T-helper 2 cell (primary cell): ENCODE data around the gene ZNF423.

Experiments
- DNase-seq, 5 experiments: peaks; one replicate each; pipeline versions ENCODE4 v3.0.0 to v3.0.0-alpha.2; 2012 to 2022

ZNF423 gene

GRCh38 chr16:49822649-49823370 is 33.1 kb downstream of the ZNF423 start:
- DNase-seq, result no peak

GRCh38 chr16:49821614-49822282 is 34.2 kb downstream of the ZNF423 start:
- no peak for DNase-seq

- no peak for DNase-seq
These were observed 34.8 kb downstream of the ZNF423 start for GRCh38 chr16:49821156-49821555.

DNA sequence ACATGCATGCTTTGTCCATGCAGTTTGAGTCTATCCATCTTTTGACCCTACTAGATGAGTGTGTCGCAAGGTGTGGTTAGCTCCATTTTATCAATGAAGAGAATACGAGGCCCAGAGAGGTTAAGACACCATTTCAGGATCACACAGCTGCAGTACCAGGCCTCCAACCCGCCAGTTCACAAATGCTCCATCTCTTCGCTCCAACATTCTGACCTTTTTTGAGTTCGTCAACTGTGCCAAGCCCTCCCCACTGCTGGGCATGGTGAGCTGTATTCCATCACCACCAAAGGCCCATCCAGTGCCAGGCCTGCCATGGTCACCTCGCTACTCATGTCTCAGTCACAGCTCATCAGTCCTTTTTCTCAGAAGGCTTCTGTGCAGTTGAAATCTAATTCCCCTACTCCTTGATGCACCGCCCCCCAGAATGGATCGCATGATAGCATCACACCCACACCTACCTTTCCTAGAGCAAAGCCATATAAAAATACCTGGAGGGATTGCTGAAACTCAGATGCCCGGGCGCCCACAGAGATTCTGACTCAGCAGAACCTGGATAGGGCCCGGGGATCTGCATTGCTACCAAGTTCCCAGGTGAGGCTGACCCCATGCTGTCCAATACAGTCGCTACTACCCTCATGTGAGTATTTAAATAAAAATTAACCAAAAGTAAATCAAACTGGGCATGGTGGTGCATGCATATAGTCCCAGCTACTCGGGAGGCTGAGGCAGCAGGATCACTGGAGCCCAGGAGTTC is 38.0 kb downstream of the ZNF423 start:
- no peak for DNase-seq

- DNase-seq, result no peak
These were observed 39.0 kb downstream of the ZNF423 start for GRCh38 chr16:49816875-49817274.

DNA sequence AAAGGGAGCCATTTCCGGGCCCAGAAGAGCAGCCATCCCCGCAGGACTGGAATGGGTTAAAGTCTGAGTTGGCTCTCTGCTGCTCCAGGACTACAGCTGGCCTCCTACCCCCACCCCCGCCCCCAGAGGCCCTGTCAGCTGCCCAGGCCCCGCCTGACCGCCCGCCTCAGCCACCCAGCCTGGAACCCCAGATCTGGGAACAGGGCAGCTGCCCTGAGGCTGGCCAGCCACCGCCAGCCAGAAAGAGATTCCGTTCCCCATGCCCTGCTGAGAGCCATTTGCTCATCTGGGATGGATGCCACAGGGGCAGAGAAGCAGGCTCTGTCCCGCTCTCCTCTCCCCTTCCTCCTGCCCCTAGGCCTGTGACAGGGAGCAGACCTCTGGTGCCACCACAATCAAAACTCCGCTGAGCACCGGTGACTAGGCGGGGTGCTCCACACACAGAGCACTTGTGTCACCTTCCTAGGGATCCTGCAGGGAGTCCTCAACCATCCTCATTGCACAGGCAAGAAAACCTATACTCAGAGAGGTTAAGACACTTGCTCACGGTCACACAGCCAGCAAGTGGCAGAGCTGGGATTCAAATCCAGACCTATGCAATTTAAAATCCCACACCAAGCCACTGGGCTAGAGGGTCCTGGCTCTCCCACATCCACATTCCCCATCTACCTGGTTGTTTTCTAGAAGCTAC is 44.1 kb downstream of the ZNF423 start:
- DNase-seq, result no peak

GRCh38 chr16:49810831-49811230 is 45.1 kb downstream of the ZNF423 start:
- no peak for DNase-seq

GRCh38 chr16:49809561-49809960 is 46.4 kb downstream of the ZNF423 start:
- DNase-seq, result no peak

DNA sequence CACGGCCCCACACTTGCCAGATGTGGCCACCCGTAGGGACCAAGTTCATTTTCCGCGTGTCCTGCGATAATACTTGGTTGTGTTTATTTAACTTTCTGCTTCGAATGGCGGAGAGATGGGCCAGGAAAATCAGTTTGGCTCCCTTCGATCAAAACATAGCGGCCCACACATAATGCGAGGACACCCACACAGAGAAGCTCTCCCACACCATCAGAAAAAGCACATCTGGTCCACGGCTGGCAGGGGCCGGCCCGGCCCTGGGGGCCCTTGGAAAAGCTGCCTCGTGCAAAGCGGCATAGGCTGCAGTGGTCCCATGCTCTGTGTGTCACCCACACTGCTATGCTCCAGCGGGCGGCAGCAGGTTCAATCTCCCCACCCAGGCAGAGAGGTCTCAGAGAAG is 46.9 kb downstream of the ZNF423 start:
- DNase-seq, result no peak

DNA sequence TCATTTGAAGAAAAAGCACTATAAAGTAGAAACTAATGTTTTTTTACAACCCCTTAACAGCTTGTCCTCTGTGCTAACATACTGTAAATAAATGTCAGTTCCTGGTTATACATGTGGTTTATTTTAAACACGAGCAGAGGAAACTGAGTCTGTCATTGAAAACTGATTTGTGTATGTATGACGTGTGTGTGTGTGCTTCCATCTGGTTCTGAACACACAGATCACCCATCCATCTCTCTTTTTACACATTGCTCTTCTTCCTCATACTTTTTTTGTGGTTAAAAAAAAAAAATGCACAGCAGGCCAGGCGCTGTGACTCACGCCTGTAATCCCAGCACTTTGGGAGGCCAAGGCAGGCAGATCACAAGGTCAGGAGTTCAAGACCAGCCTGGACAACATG is 49.5 kb downstream of the ZNF423 start:
- peak in 1 of 5 experiments; percentile 5 for DNase-seq

DNA sequence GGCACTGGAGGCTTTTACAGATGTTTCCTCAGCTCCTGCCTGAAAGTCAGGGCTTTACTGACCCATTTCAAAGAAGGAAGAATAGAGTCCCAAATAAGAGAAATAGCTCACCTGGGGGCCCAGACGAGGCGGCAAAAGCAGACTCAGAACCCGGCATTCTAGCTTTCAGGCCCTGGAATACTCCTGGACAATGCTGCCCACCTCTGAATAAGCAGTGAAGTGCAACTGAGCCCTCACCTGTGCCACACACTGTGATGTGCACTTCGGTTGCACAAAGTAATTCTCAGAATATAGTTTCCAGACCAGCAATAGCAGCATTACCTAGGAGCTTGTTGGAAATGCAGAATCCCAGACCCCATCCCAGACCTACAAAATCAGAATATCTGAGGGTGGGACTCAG is 54.6 kb downstream of the ZNF423 start:
- DNase-seq, result no peak

DNA sequence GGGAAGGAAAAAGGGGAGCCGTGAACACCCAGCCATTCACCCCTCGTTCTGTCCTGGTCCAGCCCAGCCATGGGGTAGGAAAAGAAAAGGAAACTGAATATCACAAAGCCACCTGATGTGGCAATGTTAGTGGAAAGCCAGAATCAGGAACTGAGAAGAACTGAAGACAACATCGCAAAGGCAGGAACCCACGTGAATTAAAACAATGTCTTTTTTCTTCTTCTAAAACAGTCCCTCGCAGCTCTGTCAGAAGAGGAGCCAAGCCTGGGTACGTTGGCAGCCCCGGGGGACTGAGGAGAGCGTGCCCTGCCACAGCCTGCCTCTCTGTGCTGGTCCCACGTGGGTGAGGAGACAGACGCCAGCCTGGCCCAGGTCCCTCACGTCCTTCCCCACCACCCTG is 55.0 kb downstream of the ZNF423 start:
- no peak for DNase-seq

DNA sequence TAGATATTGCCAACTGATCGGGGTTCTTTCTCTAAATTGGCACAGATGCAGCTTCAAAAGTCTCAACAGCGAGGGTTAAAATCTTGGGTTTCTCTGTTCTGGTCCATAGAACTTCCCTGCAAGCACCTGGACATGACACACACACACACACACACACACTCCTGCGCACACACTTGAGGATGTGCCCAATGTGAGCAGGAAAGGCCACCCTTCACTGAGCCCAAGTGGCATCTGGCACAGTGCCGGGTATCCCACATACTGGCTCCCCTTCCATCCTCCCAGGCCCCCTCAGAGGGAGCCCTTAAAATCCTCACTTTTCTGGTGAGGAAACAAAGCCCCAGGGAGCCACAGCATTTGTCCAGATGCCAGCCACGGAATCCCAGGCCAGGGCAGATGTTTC is 55.5 kb downstream of the ZNF423 start:
- DNase-seq, result no peak

DNA sequence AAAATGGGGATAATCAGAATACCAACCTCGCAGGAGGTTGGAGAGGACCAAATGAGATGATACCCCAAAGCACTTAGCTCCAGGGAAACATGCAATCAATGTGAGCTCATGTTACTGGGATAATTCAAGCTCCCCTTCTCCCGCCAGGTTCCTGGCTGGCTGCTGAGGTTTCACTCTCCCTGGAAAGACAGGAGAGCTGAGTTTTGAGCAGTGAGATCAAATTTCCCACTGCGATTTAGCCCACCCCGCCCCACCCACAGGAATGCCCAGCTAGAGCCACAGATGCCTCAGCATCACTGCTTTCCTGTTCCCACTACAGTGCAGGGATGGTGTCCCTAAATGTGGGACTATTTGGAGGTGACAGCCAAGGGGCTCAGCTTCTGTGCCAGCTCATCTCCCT is 56.7 kb downstream of the ZNF423 start:
- DNase-seq, result no peak

- DNase-seq, result no peak
These were observed 60.4 kb downstream of the ZNF423 start for GRCh38 chr16:49795513-49795912.

DNA sequence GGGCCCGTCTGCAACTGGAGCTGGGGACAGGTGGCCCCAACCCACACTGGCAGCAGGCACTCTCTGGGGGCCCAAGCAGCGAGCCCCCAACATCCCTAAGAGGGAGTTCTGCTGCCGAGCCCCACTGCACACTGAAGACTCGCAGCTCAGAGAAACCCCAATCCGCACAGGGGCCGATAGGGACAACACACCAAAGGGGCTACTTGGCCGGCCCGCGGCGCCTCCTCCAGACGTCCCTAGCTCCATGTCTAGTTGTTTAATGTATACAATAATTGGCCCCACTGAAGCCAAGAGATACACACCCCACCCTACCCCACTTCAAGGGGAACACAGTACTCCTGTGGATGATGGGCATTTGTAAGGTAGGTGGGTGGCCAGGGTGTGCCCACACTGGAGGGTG is 62.7 kb downstream of the ZNF423 start:
- no peak for DNase-seq

DNA sequence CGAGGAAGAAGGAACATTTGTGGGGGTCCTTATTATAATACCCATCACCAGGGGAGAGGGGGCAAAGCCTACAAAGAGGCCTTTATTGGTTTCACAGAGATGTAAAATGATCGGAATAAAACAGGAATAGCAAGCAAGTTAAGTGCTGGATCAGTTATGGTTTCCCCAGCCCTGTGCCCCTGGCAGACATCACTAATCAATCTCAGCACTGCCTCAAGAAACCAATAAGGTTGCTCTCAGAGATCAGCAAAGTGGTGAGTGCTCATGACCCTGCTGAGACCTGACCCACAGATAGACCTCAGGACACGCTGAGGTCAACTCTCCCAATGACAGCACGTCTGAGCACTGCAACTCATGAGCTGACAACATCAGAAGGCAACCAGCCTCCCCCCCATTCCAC is 66.3 kb downstream of the ZNF423 start:
- no peak for DNase-seq

DNA sequence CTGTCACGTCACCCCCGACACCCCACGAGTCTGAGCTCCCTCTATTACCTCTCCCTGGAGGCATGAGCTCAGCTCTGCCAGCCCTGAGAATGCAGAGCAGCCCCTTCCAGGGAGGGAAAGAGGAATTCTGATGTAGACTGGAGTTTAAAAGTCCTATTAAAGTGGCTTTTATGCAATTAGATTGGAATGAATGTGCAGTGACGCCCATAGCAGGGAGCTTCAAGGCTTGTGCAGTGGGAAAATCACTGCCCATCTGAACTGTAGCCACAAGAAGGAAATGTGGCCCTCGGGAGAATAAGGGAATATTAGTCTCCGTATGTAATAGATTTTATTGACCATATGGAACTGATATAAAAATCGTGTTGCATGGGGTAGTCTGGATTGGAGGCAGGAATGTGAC is 66.9 kb downstream of the ZNF423 start:
- DNase-seq, result no peak

GRCh38 chr16:49788572-49788971 is 67.3 kb downstream of the ZNF423 start:
- DNase-seq, result no peak

DNA sequence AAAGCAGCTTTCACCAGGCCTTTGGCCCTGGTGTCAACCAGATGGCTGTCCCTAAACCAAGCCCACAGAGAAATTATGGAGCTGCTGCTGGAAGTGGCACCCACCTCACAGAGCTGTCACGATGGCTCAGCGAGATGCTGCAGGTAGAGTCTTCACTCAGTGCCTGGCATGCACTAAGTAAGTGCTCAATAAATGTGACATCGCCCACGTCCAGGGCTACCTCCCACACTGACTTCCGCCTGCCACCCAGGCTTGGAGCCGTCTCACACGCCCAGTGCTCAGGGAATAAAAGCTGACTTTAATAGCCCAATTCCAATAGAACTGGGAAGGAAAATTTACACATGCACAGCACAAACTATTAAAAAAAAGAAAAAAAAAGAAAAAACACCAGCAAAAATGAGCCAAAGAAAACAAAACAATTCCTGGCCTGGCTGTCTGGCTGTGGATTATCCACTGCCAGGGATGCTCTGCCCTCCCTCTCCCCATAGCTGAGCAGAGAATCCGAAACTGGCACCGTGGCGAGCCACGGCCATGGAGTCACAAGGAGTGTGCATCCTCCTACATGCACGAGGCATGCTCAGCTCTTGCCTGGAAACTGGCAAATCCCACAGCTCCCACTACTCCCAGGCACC is 68.9 kb downstream of the ZNF423 start:
- no peak for DNase-seq

- DNase-seq, result no peak
These were observed 69.9 kb downstream of the ZNF423 start for GRCh38 chr16:49785970-49786369.

DNA sequence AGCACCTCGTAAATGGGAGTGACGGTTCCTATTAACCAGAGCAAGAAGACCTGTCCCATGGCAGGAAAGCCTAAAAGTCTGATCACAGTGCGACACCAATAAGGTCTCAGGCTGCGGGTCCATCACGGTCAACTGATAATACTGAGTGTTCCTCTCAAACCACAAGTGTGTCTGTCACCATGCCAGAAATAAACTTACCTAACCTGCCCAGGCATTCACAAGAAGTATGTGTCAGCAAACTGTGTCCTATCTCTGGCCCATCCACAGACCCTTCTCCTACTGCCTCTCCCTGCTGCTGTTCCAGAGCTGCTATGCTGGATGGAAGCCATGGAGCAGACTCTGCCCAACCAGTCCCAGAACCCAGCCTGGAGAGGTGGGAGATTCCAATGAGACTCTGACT is 73.5 kb downstream of the ZNF423 start:
- DNase-seq, result no peak

DNA sequence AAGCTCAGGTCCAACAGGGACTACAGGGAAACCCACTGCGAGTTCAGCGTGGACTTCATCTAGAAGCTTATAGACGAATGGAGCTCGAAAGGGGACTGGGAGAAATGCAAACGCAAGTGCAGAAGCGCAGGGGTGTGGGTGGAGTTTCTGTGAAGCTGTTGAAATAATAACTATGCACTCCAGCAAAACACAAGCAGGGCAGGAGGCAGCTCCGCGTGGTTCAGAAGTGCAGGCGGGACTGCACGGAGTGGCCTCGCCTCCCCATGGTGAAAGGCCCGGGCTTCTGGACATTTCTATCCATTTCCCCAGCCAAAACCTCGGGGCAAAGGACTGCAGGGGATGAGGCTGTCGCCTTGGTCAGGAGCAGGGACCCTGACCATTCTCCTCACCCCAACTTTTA is 74.5 kb downstream of the ZNF423 start:
- no peak for DNase-seq
